ENCODE measurements around the gene LOXL3. TPM values are rescaled to one million over a fixed set of nuclear protein-coding genes. Genes with fewer than 3 reads are reported as not detected.
"Not testable (repeated sequence)": the region's sequence is repeated elsewhere in the genome, so short reads cannot be mapped to it uniquely, and the experiment has no call there.

Gene LOXL3
- total and polyA plus RNA-seq, 2 of the 8 experiments (the other 6 are each of a cell fraction or from before 2014, with no cell fraction given) = 22.4 to 27.2 TPM

GRCh38 chr2:74483675-74484164, 70.0 kb downstream of the LOXL3 start:
- FAIRE-seq = not testable (repeated sequence)

More at GRCh38 chr2:74483675-74484164, 70.0 kb downstream of the LOXL3 start:
- not testable (repeated sequence) for H3K23ac ChIP-seq (ENCODE audit: insufficient read length); H2AFZ ChIP-seq (ENCODE audit: low read length); H3K23me2 ChIP-seq (ENCODE audit: low read depth, low read length); H3K27ac ChIP-seq (ENCODE audit: low read depth, low read length); H3K36me3 ChIP-seq (ENCODE audit: control insufficient read depth in 2 of 4, insufficient read depth in 4 of 4, low read length in 3 of 4); H3K56ac ChIP-seq (replicated peaks; ENCODE audit: insufficient read length, low read depth, low read length); H3K79me1 ChIP-seq (ENCODE audit: low read depth, low read length); H2BK12ac ChIP-seq (ENCODE audit: low read depth, low read length); DNase-seq (ENCODE audit: low read depth in 1 of 2, low spot score in 2 of 2); H3K18ac ChIP-seq (ENCODE audit: extremely low read depth, low read length); H3K9ac ChIP-seq (replicated peaks in 1 of 4; ENCODE audit: extremely low read depth in 1 of 4, low read depth in 3 of 4, low read length in 3 of 4); H3K14ac ChIP-seq (ENCODE audit: insufficient read length); H2BK15ac ChIP-seq (ENCODE audit: low read length); H3K79me2 ChIP-seq (ENCODE audit: control insufficient read depth in 1 of 2, insufficient read depth in 2 of 2, low read length in 2 of 2); H3K27me3 ChIP-seq (replicated peaks in 1 of 4; ENCODE audit: control insufficient read depth in 3 of 4, extremely low read depth in 1 of 4, insufficient read depth in 3 of 4, low read length in 3 of 4); H2BK20ac ChIP-seq (ENCODE audit: low read length); H2BK120ac ChIP-seq (replicated peaks; ENCODE audit: low read depth, low read length); H4K91ac ChIP-seq (replicated peaks; ENCODE audit: insufficient read length, low read length); H3K4me1 ChIP-seq (replicated peaks in 1 of 4; ENCODE audit: control insufficient read depth in 3 of 4, insufficient read depth in 4 of 4, low read length in 3 of 4); H4K20me1 ChIP-seq (replicated peaks in 1 of 2; ENCODE audit: control insufficient read depth in 1 of 2, insufficient read depth in 2 of 2, low read length in 2 of 2); H2BK5ac ChIP-seq (ENCODE audit: low read depth, low read length); H3K4ac ChIP-seq (replicated peaks; ENCODE audit: insufficient read length, low read depth, low read length); H2AK5ac ChIP-seq (ENCODE audit: low read depth, low read length); H3K9me3 ChIP-seq (ENCODE audit: insufficient read depth in 2 of 2, low read depth in 1 of 2, low read length in 1 of 2)
- Histone ChIP-seq H4K8ac (ENCODE audit: extremely low read depth, insufficient read depth, low read length) (peak overlapping the region; percentile 89), H4K5ac (ENCODE audit: insufficient read length, low read depth, low read length) (peak overlapping the region; percentile 21), H3K4me2 (ENCODE audit: insufficient read depth in 1 of 2, low read depth in 2 of 2, low read length in 2 of 2) (peak overlapping the region; percentile 98 to 100), H3K4me3 (ENCODE audit: extremely low read depth in 1 of 4, insufficient read depth in 2 of 4, low read depth in 3 of 4, low read length in 4 of 4) (peak overlapping the region; percentile 69 to 99 (median 93); a peak in 7 of 8 replicates)
- POLR2A ChIA-PET (ENCODE audit: partially characterized antibody) = interaction anchor here (0.9 to 7.3 kb wide), 16 partner anchors 9 to 103 kb away, joined by 3 to 85 read pairs (median 8); partner anchors contain the start of genes AUP1, HTRA2, INO80B and LBX2
- WGBS, 2 experiments (ENCODE audit: extremely low coverage in 1 of 2, insufficient coverage in 1 of 2, insufficient read length in 1 of 2, insufficient replicate concordance in 2 of 2, low coverage in 1 of 2, low lambda C conversion rate in 2 of 2, missing lambda C conversion rate in 1 of 2) = 90% methylated on average over 19 of the region's 19 CpGs; no CpG with 5 or more reads in 1 of the 2 experiments
- CTCF ChIA-PET (ENCODE audit: partially characterized antibody) = interaction anchor here (0.7 to 8.0 kb wide), 19 partner anchors 9 to 104 kb away, joined by 3 to 73 read pairs (median 10); partner anchors contain the start of genes INO80B, LBX2, MOGS and MRPL53
- TF ChIP-seq KDM1A (IDR thresholded peaks at IDR 0.05; ENCODE audit: borderline replicate concordance, low read length) = peak; percentile 79; the same call in 1 of the 2 replicates
